ENCODE data around the gene DDHD1. TPM values are rescaled to one million over a fixed set of nuclear protein-coding genes. Genes with fewer than 3 reads are reported as not detected.

Gene DDHD1
- total RNA-seq, 1 experiment from 2014 or later = 10.6 TPM

DNA sequence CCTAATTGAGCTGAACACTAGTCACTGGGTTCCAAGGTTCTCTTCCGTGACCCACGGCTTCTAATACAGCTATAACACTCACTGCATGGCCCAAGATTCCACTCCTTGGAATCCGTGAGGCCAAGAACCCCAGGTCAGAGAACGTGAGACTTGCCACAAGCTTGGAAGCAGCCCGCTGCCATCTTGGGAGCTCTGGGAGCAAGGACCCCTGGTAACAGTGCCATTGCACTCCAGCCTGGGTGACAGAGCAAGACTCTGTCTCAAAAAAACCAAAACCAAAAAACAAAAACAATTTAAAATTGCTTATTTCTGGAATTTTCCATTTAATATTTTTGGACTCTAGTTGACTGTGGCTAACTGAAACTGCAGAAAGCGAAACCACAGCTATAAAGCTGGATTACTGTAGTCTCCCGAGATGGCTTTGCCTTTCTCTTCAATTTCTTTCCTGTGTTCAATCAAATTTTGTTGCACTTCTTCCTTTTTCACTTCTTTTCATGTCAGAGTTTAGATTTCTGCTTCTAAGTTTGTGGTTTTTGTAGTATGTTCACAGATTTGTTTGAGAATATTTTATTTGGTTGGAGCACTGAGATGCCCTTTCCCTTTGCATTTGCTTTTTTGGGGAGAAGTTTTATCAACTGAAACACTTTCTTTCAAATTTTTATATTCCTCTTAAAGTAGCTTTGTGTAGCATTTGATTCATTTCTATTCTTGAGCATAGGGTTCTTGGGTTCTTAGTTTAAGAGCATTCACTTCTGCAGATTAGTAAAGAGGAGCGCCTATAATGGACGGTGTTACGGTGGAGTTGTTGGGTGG is 44.6 kb downstream of the DDHD1 start:
- H4K20me1 ChIP-seq (ENCODE audit: low read length) = no peaks in the 10 kb centered on the region
- no peaks in the 10 kb centered on the region for H3K79me2 ChIP-seq (ENCODE audit: low read length)
- no peak overlapping the region for H3K9ac ChIP-seq (ENCODE audit: low read length)
- H3K4me3 ChIP-seq (ENCODE audit: low read length) = no peak overlapping the region
- H3K36me3 ChIP-seq (ENCODE audit: low read depth, low read length) = no peaks in the 10 kb centered on the region
- H3F3A ChIP-seq (ENCODE audit: low read length, unreplicated experiment) = no peaks in the 10 kb centered on the region
- peaks cover 10% of the 10 kb centered on the region for H3K4me1 ChIP-seq (ENCODE audit: insufficient read depth, low read length)
- no peak overlapping the region for H3K4me2 ChIP-seq (ENCODE audit: low read length)
- 0 out of 2 replicates have a peak, but pooled peaks cover 3% of the 10 kb centered on the region for H3K9me3 ChIP-seq (ENCODE audit: low read length)
- ATAC-seq (no peak), DNase-seq (no peak)
- CTCF ChIA-PET = no interaction called here
- H3K27me3 ChIP-seq (ENCODE audit: low read length) = no peaks in the 10 kb centered on the region
- no peak overlapping the region for H3K27ac ChIP-seq (ENCODE audit: low read length)
- H3K9me2 ChIP-seq (replicated peaks; ENCODE audit: low read length) = no peaks in the 10 kb centered on the region
- TF ChIP-seq, protein P1, sequence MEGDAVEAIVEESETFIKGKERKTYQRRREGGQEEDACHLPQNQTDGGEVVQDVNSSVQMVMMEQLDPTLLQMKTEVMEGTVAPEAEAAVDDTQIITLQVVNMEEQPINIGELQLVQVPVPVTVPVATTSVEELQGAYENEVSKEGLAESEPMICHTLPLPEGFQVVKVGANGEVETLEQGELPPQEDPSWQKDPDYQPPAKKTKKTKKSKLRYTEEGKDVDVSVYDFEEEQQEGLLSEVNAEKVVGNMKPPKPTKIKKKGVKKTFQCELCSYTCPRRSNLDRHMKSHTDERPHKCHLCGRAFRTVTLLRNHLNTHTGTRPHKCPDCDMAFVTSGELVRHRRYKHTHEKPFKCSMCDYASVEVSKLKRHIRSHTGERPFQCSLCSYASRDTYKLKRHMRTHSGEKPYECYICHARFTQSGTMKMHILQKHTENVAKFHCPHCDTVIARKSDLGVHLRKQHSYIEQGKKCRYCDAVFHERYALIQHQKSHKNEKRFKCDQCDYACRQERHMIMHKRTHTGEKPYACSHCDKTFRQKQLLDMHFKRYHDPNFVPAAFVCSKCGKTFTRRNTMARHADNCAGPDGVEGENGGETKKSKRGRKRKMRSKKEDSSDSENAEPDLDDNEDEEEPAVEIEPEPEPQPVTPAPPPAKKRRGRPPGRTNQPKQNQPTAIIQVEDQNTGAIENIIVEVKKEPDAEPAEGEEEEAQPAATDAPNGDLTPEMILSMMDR (conservative IDR thresholded peaks at IDR 0.05; ENCODE audit: low read depth, low read length) = no peak
- TF ChIP-seq EZH2 (IDR thresholded peaks at IDR 0.05; ENCODE audit: low read length, unreplicated experiment) (no peak), EZH2phosphoT487 (IDR thresholded peaks at IDR 0.05; ENCODE audit: borderline replicate concordance, low read length) (no peak)
- BruUV-seq (replicated peaks) = no TSS peak
- POLR2A ChIA-PET (ENCODE audit: unreplicated experiment) = no interaction called here
- H2AFZ ChIP-seq (ENCODE audit: low read length) = no peak overlapping the region
- intact Hi-C loops (cut with micrococcal nuclease) = no loop called here

DNA sequence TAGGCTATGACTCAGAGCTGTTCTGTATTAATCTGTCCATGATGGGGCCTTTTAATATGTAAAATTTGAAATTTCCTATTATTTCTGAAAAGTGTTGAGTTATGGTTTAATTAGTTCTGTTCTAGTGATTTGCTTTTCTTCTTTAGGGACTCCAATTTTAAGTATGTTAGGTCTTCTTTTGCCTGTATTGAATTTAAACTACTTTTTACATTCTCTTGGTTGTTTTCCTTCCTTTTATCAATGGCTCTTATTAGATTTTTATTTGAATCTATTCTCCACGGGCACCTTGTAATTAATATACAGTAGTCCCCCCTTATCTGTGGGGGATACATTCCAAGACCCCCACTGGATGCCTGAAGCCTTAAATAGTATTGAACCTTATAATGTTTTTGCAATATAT is 46.4 kb downstream of the DDHD1 start:
- no peaks in the 10 kb centered on the region for H3K27me3 ChIP-seq (ENCODE audit: low read length)
- CTCF ChIA-PET = no interaction called here
- H3K4me3 ChIP-seq (ENCODE audit: low read length) = no peak overlapping the region
- POLR2A ChIA-PET (ENCODE audit: unreplicated experiment) = no interaction called here
- no peaks in the 10 kb centered on the region for H4K20me1 ChIP-seq (ENCODE audit: low read length)
- H3K9me2 ChIP-seq (replicated peaks; ENCODE audit: low read length) = no peaks in the 10 kb centered on the region
- H3K4me2 ChIP-seq (ENCODE audit: low read length) = no peak overlapping the region
- no peak overlapping the region for H3K9ac ChIP-seq (ENCODE audit: low read length)
- 0 out of 2 replicates have a peak, but pooled peaks cover 3% of the 10 kb centered on the region for H3K9me3 ChIP-seq (ENCODE audit: low read length)
- peaks cover 10% of the 10 kb centered on the region for H3K4me1 ChIP-seq (ENCODE audit: insufficient read depth, low read length)
- no peaks in the 10 kb centered on the region for H3K36me3 ChIP-seq (ENCODE audit: low read depth, low read length)
- H3K27ac ChIP-seq (ENCODE audit: low read length) = no peak overlapping the region
- no TSS peak for BruUV-seq (replicated peaks)
- ATAC-seq = no peak
- H3F3A ChIP-seq (ENCODE audit: low read length, unreplicated experiment) = no peaks in the 10 kb centered on the region
- intact Hi-C loops (cut with micrococcal nuclease) = no loop called here
- no peaks in the 10 kb centered on the region for H3K79me2 ChIP-seq (ENCODE audit: low read length)
- TF ChIP-seq, protein P1 (conservative IDR thresholded peaks at IDR 0.05; ENCODE audit: low read depth, low read length) = no peak
- TF ChIP-seq EZH2phosphoT487 (IDR thresholded peaks at IDR 0.05; ENCODE audit: borderline replicate concordance, low read length) (no peak), EZH2 (IDR thresholded peaks at IDR 0.05; ENCODE audit: low read length, unreplicated experiment) (no peak)
- no peak for DNase-seq
- no peak overlapping the region for H2AFZ ChIP-seq (ENCODE audit: low read length)
